NCI-H128 (cell line): ENCODE measurements around the gene JAKMIP2.
A peak's percentile ranks its signal among the peaks of the same experiment; 100 is the strongest.
"Not testable (repeated sequence)": the region's sequence is repeated elsewhere in the genome, so short reads cannot be mapped to it uniquely, and the experiment has no call there.

ENCODE experiments used
- DNase-seq: peaks from one replicate; lab custom pipeline; 2025; ENCODE audit not compliant: unreplicated experiment; lab: John Stamatoyannopoulos, UW

Gene JAKMIP2

GRCh38 chr5:147661541-147661940 is 121.0 kb downstream of the JAKMIP2 start:
- no peak for DNase-seq

- DNase-seq = no peak
Observed at GRCh38 chr5:147659166-147659929, 123.2 kb downstream of the JAKMIP2 start.

- no peak for DNase-seq
Observed at GRCh38 chr5:147658293-147658932, 124.1 kb downstream of the JAKMIP2 start.

GRCh38 chr5:147648597-147648996 is 133.9 kb downstream of the JAKMIP2 start:
- no peak for DNase-seq

- no peak for DNase-seq
Observed at GRCh38 chr5:147645197-147645596, 137.3 kb downstream of the JAKMIP2 start.

GRCh38 chr5:147644460-147644859 is 138.1 kb downstream of the JAKMIP2 start:
- no peak for DNase-seq

- DNase-seq = no peak
Observed at GRCh38 chr5:147643142-147643541, 139.4 kb downstream of the JAKMIP2 start.

GRCh38 chr5:147642666-147643065 is 139.9 kb downstream of the JAKMIP2 start:
- no peak for DNase-seq

- no peak for DNase-seq
Observed at GRCh38 chr5:147639321-147639720, 143.2 kb downstream of the JAKMIP2 start.

- DNase-seq = no peak
Observed at GRCh38 chr5:147636729-147636984, 145.9 kb downstream of the JAKMIP2 start.

GRCh38 chr5:147635882-147636728 is 146.4 kb downstream of the JAKMIP2 start:
- peak; percentile 28 for DNase-seq

- DNase-seq = not testable (repeated sequence)
Observed at GRCh38 chr5:147635439-147635838, 147.1 kb downstream of the JAKMIP2 start.

GRCh38 chr5:147633173-147633572 is 149.4 kb downstream of the JAKMIP2 start:
- DNase-seq = no peak

- DNase-seq = no peak
Observed at GRCh38 chr5:147631428-147632003, 151.0 kb downstream of the JAKMIP2 start.

GRCh38 chr5:147629196-147629595 is 153.3 kb downstream of the JAKMIP2 start:
- DNase-seq = no peak

- DNase-seq = peak; percentile 61
Observed at GRCh38 chr5:147628058-147628895, 154.3 kb downstream of the JAKMIP2 start.

- no peak for DNase-seq
Observed at GRCh38 chr5:147626464-147626863, 156.1 kb downstream of the JAKMIP2 start.

GRCh38 chr5:147621016-147621415 is 161.5 kb downstream of the JAKMIP2 start:
- DNase-seq = no peak

GRCh38 chr5:147619281-147619878 is 163.1 kb downstream of the JAKMIP2 start:
- no peak for DNase-seq

- DNase-seq = no peak
Observed at GRCh38 chr5:147617711-147618350, 164.7 kb downstream of the JAKMIP2 start.
